C4-2B (cell line): Measurements from ENCODE around the gene TSPAN14.

Experiments
- CTCF ChIP-seq: fragments of 450-650 bp; conservative IDR thresholded peaks from 2 replicates; pipeline ENCODE4 v1.5.1; 2017; ENCODE audit warnings: mild to moderate bottlenecking
- ZFX ChIP-seq: fragments of 450-650 bp; IDR thresholded peaks from 2 replicates; pipeline ENCODE4 v1.6.1; 2017

GRCh38 chr10:80410122-80410521, 44.0 kb upstream of the TSPAN14 start:
- TF ChIP-seq CTCF: no peak
- TF ChIP-seq ZFX: no peak
